Gastrocnemius medialis (tissue), 4 donors: ENCODE data around the gene GABARAPL2. TPM values are rescaled to one million over a fixed set of nuclear protein-coding genes. Genes with fewer than 3 reads are reported as not detected.
A peak's percentile ranks its signal among the peaks of the same experiment; 100 is the strongest.

Experiments
- ATAC-seq, 2 donors: fragments of 150-250 bp; one replicate each; pipeline ENCODE4 v1.9.1; 2016
- DNase-seq, 2 donors: peaks; one replicate each; pipeline ENCODE4 v3.0.0-alpha.2; 2019
- H3K27ac ChIP-seq, 4 donors: fragments of 200-600 bp; sonication (generic); 1 replicate in 1 of 4; 2 replicates in 3 of 4; pipeline ENCODE4 v1.5.1; 2016 to 2018; ENCODE audit warnings: mild to moderate bottlenecking in 2 of 4, moderate library complexity in 1 of 4
- H3K27me3 ChIP-seq, 3 donors: fragments of 200-600 bp; sonication (generic) in 2 of 3; 1 replicate in 1 of 3; 2 replicates in 2 of 3; pipeline versions ENCODE4 v1.5.1 to v1.6.0; 2016 to 2019; ENCODE audit warnings: mild to moderate bottlenecking in 1 of 3, moderate library complexity in 1 of 3
- H3K36me3 ChIP-seq, 2 donors: fragments of 200-600 bp; sonication (generic) in 1 of 2; one replicate each; pipeline ENCODE4 v1.5.1; 2017 to 2018
- H3K4me1 ChIP-seq, 2 donors: fragments of 200-600 bp; sonication (generic) in 1 of 2; one replicate each; pipeline ENCODE4 v1.5.1; 2016 to 2017; ENCODE audit warnings: mild to moderate bottlenecking in 2 of 2
- H3K4me3 ChIP-seq, 4 donors: fragments of 200-600 bp; sonication (generic) in 3 of 4; 1 replicate in 1 of 4; 2 replicates in 3 of 4; pipeline ENCODE4 v1.5.1; 2016 to 2019; ENCODE audit warnings: mild to moderate bottlenecking in 2 of 4
- H3K9me3 ChIP-seq, 3 donors: fragments of 200-600 bp; sonication (generic) in 2 of 3; 1 replicate in 1 of 3; 2 replicates in 2 of 3; pipeline ENCODE4 v1.5.1; 2016 to 2019
- CTCF ChIP-seq, 5 experiments: fragments of 450-650 bp in 3 of 5; fragments of 200-600 bp in 2 of 5; sonication (generic) in 2 of 5; IDR thresholded peaks in 4 of 5; conservative IDR thresholded peaks in 1 of 5; 1 replicate in 4 of 5; 2 replicates in 1 of 5; pipeline ENCODE4 v1.5.1; 2016 to 2019; ENCODE audit warnings: antibody characterized with exemption in 5 of 5, mild to moderate bottlenecking in 3 of 5, moderate library complexity in 3 of 5
- POLR2A ChIP-seq, 2 donors: fragments of 450-650 bp; IDR thresholded peaks; one replicate each; pipeline ENCODE4 v1.6.1; 2017; ENCODE audit warnings: antibody characterized with exemption in 2 of 2, mild to moderate bottlenecking in 2 of 2, moderate library complexity in 2 of 2
- in situ Hi-C, 4 donors: fragments of 200-750 bp; cut with MboI; loops; one replicate each; pipeline versions ENCODE4 v1.15.0 to v1.8.0; 2017; ENCODE audit warnings: low sequenced_read_pairs in 4 of 4
- intact Hi-C: fragments of 100-400 bp; cut with DNase I; formaldehyde crosslinking; loops from one replicate; pipeline ENCODE4 v1.15.1; 2023; ENCODE audit warnings: low total_unique reads
- total RNA-seq, 4 donors: library from RNA; depleted of rRNA; stranded (reverse); fragments of >200 nt; gene quantifications; one replicate each; pipeline versions ENCODE4 v1.1.0 to v1.2.3, GENCODE V29; 2016

The GABARAPL2 gene
- total RNA-seq, 4 donors from 2014 or later = 92.2 to 137 (median 117) TPM

GRCh38 chr16:75622761-75623605 is 56.8 kb downstream of the GABARAPL2 start, which contains the start of gene ADAT1:
Gene ADAT1, minus strand, starts transcription at chr16:75623281. Its CDS starts 2,482 bp downstream, at chr16:75620799.
- H3K4me1 ChIP-seq = peaks cover 19 to 20% of the 10 kb centered on the region in 2 donors
- H3K9me3 ChIP-seq = no peaks in the 10 kb centered on the region
- peak within 1 kb of the TSS; percentile 71 to 86 (median 78) for H3K4me3 ChIP-seq
- in situ Hi-C loops = loop anchor here in 1 of 4 donors (10.0 to 25.0 kb wide), 2 partner anchors 58 to 1564 kb away; partner anchors contain the start of genes GABARAPL2, MON1B and SYCE1L
- peak within 1 kb of the TSS; percentile 86 to 93 (median 90) for H3K27ac ChIP-seq
- ATAC-seq = peak; percentile 95 to 98
- DNase-seq = peak; percentile 97
- peaks cover 0 to 40% of the 10 kb centered on the region in 2 donors for H3K36me3 ChIP-seq
- intact Hi-C loops = loop anchor here (1.0 to 2.0 kb wide), 6 partner anchors 24 to 474 kb away; partner anchors contain the start of genes GABARAPL2, KARS1, TERF2IP and TMEM170A
- TF ChIP-seq CTCF (IDR thresholded peaks at IDR 0.05 in 4 of 5, conservative IDR thresholded peaks at IDR 0.05 in 1 of 5) (peak in 1 of 5 experiments; percentile 3), POLR2A (IDR thresholded peaks at IDR 0.05) (peak; percentile 85 to 86)
- no peaks in the 10 kb centered on the region for H3K27me3 ChIP-seq

GRCh38 chr16:75624921-75625334 is 58.7 kb downstream of the GABARAPL2 start:
- H3K9me3 ChIP-seq = no peaks in the 10 kb centered on the region
- peaks cover under 1 to 44% of the 10 kb centered on the region in 2 donors for H3K36me3 ChIP-seq
- intact Hi-C loops = no loop called here
- no peak for ATAC-seq
- H3K27me3 ChIP-seq = no peaks in the 10 kb centered on the region
- H3K27ac ChIP-seq = peak overlapping the region in 1 of 4 donors; percentile 5
- H3K4me1 ChIP-seq = peaks cover 20 to 22% of the 10 kb centered on the region in 2 donors
- no peak for TF ChIP-seq CTCF (IDR thresholded peaks at IDR 0.05 in 4 of 5, conservative IDR thresholded peaks at IDR 0.05 in 1 of 5)
- no peak for TF ChIP-seq POLR2A (IDR thresholded peaks at IDR 0.05)
- no peak overlapping the region for H3K4me3 ChIP-seq
- no peak for DNase-seq
- in situ Hi-C loops = loop anchor here in 2 of 4 donors (10.0 to 25.0 kb wide), 4 partner anchors 60 to 1562 kb away; partner anchors contain the start of genes GABARAPL2 (in 1 of the 2), MON1B (in 1 of the 2), SYCE1L (in 1 of the 2) and TMEM170A (in 1 of the 2)

GRCh38 chr16:75626806-75627205 is 60.6 kb downstream of the GABARAPL2 start:
- intact Hi-C loops (no loop called here), in situ Hi-C loops (loop anchor here in 2 of 4 donors (10.0 to 25.0 kb wide), 3 partner anchors 62 to 640 kb away; partner anchors contain the start of genes GABARAPL2 (in 1 of the 2), TMEM170A (in 1 of the 2), WDR59 (in 1 of the 2) and ZNRF1 (in 1 of the 2))
- ATAC-seq = no peak

More at GRCh38 chr16:75626806-75627205, 60.6 kb downstream of the GABARAPL2 start:
- no peak for DNase-seq
- Histone ChIP-seq H3K9me3 (no peaks in the 10 kb centered on the region), H3K36me3 (peaks cover 2 to 63% of the 10 kb centered on the region in 2 donors), H3K27ac (no peak overlapping the region), H3K4me1 (peaks cover 12 to 13% of the 10 kb centered on the region in 2 donors), H3K27me3 (no peaks in the 10 kb centered on the region), H3K4me3 (no peak overlapping the region)
- TF ChIP-seq POLR2A (IDR thresholded peaks at IDR 0.05) (no peak), CTCF (IDR thresholded peaks at IDR 0.05 in 4 of 5, conservative IDR thresholded peaks at IDR 0.05 in 1 of 5) (no peak)

Other genes with a start within 250 kb of the GABARAPL2 start
- gene CFDP1, start 132.9 kb upstream of the GABARAPL2 start, total RNA-seq = 10 to 100 TPM; 20.4 to 28.6 (median 24.2) TPM
- gene TMEM170A, start 101.7 kb upstream of the GABARAPL2 start, total RNA-seq = 1 to 10 TPM; 7.9 to 9.8 (median 8.6) TPM
- under 1 TPM in 1 of 4 donors, not detected in 3; 0.07 TPM for gene CHST6, start 70.9 kb upstream of the GABARAPL2 start, total RNA-seq
- under 1 TPM in 1 of 4 donors, not detected in 3; 0.12 TPM for gene CHST5, start 30.3 kb upstream of the GABARAPL2 start, total RNA-seq
- 1 to 10 TPM in 3 of 4 donors, under 1 TPM in 1; 0.76 to 2.3 (median 1.7) TPM for gene TMEM231, start 10.1 kb upstream of the GABARAPL2 start, total RNA-seq
- 10 to 100 TPM; 14.7 to 44.8 (median 19.0) TPM for gene ADAT1, start 56.9 kb downstream of the GABARAPL2 start, total RNA-seq
- 100 to 1,000 TPM; 183 to 251 (median 206) TPM for gene KARS1, start 81.3 kb downstream of the GABARAPL2 start, total RNA-seq
- gene TERF2IP, start 81.4 kb downstream of the GABARAPL2 start, total RNA-seq = 10 to 100 TPM; 44.5 to 73.6 (median 69.7) TPM
- not detected for gene CPHXL2, start 110.6 kb downstream of the GABARAPL2 start, total RNA-seq
- gene DUXB, start 135.1 kb downstream of the GABARAPL2 start, total RNA-seq = not detected
- gene CPHXL, start 160.1 kb downstream of the GABARAPL2 start, total RNA-seq = not detected